ENCODE data around the gene SYK.
"Not testable (repeated sequence)": the region's sequence is repeated elsewhere in the genome, so short reads cannot be mapped to it uniquely, and the experiment has no call there.

Gene SYK

DNA sequence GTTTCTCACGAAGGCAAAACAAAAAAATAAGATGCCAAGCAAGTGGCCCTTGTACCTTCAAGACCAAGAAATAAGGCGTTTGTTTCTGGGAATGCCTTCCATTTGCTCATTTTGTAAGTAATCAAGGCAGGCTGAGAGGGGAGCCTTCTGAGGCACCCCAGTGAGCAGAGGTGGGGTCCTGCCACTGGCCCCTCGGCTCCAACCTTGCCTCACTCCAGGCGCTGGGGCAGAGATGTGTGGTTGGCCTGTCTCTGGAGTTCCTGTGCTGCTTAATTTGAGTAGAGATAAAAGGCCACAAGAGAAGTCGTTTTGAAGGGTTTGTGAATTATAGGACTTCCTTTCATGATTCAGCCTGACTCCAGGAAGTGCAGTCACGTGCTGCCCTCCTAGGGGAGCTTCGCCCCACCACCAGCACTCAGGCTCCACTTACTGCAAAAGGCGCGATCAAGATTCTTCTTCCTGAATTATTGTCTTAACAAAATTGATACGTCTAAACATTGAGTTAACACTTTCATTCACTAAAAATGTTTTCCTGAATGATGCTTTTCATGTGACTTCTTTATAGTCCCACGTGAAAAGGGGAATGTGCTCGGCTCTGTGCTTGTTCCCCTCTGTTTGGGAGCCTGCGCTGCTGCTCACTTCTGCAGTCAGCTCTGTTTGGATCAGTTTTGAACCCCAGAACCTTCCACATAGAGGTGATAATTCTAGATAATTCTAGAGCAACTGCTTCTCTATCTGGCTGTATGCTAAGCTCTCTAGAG, 13.7 kb downstream of the SYK start:
- H3K27ac ChIP-seq = no peak overlapping the region
- no peak for TF ChIP-seq ZFX (IDR thresholded peaks at IDR 0.05; ENCODE audit: borderline replicate concordance)
- TF ChIP-seq CTCF (IDR thresholded peaks at IDR 0.05) = no peak

DNA sequence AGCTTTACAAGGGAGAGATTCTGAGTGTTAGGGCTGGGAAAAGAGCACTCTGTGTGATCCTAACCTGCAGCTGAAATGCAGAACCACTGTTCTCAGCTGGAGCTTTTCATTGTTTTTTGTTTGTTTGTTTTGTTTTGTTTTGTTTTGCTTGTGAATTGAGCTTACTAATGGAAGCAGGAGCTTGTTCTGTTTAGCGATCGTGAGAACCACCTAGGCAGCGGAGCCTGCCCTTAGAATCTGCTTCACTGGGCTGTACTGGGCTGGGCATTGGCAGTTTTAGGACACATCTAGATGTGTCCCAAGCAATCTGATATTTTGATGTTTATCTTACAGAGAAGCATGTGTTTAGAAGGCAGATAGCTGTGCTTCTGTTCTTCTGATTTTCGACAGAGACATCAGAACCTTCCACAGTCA, 14.3 kb downstream of the SYK start:
- no peak overlapping the region for H3K27ac ChIP-seq
- no peak for TF ChIP-seq CTCF (IDR thresholded peaks at IDR 0.05)
- TF ChIP-seq ZFX (IDR thresholded peaks at IDR 0.05; ENCODE audit: borderline replicate concordance) = no peak

DNA sequence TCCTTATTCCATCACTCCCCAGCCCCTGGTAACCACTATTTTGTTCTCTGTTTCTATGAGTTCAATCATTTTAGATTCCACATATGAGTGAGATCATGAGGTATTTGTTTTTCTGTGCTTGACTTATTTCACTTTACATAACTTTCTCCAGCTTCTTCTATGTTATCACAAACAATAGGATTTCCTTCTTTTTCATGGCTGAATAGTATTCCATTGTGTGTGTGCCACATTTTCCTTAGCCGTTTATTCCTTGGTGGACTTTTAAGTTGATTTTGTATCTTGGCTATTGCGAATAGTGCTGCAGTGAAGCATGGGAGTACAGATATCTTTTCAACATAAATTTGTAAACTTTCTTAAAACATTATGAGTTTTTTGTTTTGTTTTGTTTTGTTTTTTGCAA, 15.1 kb downstream of the SYK start:
- TF ChIP-seq ZFX (IDR thresholded peaks at IDR 0.05; ENCODE audit: borderline replicate concordance) (no peak), CTCF (IDR thresholded peaks at IDR 0.05) (no peak)
- no peak overlapping the region for H3K27ac ChIP-seq

- no peak overlapping the region for H3K27ac ChIP-seq
- no peak for TF ChIP-seq ZFX (IDR thresholded peaks at IDR 0.05; ENCODE audit: borderline replicate concordance)
- TF ChIP-seq CTCF (IDR thresholded peaks at IDR 0.05) = no peak
Observed at GRCh38 chr9:90818279-90818678, 16.7 kb downstream of the SYK start.

DNA sequence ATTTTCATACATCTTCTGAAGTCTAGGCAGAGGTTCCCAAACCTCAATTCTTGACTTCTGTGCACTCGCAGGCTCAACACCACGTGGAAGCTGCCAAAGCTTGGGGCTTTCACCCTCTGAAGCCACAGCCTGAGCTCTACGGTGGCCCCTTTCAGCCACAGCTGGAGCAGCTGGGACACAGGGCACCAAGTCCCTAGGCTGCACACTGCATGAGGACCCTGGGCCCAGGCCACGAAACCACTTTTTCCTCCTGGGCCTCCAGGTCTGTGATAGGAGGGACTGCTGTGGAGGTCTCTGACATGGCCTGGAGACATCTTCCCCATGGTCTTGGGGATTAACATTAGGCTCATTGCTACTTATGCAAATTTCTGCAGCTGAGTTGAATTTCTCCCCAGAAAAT, 18.8 kb downstream of the SYK start:
- H3K27ac ChIP-seq = not testable (repeated sequence)

DNA sequence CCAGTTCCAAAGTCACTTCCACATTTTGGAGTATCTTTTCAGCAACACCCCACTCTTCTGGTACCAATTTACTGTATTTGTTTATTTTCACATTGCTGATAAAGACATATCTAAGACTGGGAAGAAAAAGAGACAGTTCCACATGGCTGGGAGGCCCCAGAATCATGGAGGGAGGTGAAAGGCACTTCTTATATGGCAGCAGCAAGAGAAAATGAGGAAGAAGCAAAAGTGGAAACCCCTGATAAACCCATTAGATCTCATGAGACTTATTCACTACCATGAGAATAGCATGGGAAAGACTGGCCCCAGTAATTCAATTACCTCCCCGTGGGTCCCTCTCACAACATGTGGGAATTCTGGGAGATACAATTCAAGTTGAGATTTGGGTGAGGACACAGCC, 19.6 kb downstream of the SYK start:
- not testable (repeated sequence) for H3K27ac ChIP-seq

GRCh38 chr9:90821697-90822096, 20.1 kb downstream of the SYK start:
- no peak overlapping the region for H3K27ac ChIP-seq
- TF ChIP-seq ZFX (IDR thresholded peaks at IDR 0.05; ENCODE audit: borderline replicate concordance) = no peak
- no peak for TF ChIP-seq CTCF (IDR thresholded peaks at IDR 0.05)

DNA sequence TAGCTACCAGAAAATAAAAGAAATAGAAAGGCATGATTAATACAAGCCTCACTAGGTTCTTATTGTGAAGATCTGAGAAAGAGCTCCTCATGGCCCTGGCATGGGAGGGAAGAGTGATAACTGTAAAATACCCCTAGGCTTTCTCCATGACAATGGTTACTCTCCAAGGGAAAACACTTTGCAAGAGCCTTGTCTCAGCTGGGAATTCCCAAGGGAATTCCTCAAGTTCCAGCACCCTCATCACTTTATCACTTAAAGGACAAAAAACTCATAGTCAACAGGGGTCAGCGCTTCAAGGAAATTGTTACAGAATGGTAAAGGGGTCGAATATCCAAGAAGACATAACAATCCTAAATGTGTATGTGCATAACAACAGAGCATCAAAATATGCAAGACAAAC, 21.2 kb downstream of the SYK start:
- TF ChIP-seq ZFX (IDR thresholded peaks at IDR 0.05; ENCODE audit: borderline replicate concordance) (no peak), CTCF (IDR thresholded peaks at IDR 0.05) (no peak)
- no peak overlapping the region for H3K27ac ChIP-seq
